Measurements from ENCODE around the gene RADX.

DNA sequence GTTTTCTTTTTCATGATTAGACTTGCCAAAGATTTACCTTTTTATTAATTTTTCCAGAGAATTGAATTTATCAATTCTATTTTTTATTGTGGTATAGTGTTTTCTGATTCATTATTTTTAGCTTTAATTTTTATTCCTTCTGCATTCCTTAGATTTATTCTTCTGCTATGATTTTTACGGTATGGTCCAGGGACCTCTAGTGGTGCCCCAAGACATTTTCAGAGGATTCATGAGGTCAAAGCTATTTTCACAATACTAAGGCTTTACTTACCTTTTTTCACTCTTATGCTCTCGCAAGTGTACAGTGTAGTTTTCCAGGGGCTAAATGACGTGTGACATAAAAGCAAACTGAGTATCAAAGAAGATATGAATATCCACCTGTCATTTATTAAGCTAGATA lies 8.0 kb downstream of the RADX start:
- TF ChIP-seq, protein P1, sequence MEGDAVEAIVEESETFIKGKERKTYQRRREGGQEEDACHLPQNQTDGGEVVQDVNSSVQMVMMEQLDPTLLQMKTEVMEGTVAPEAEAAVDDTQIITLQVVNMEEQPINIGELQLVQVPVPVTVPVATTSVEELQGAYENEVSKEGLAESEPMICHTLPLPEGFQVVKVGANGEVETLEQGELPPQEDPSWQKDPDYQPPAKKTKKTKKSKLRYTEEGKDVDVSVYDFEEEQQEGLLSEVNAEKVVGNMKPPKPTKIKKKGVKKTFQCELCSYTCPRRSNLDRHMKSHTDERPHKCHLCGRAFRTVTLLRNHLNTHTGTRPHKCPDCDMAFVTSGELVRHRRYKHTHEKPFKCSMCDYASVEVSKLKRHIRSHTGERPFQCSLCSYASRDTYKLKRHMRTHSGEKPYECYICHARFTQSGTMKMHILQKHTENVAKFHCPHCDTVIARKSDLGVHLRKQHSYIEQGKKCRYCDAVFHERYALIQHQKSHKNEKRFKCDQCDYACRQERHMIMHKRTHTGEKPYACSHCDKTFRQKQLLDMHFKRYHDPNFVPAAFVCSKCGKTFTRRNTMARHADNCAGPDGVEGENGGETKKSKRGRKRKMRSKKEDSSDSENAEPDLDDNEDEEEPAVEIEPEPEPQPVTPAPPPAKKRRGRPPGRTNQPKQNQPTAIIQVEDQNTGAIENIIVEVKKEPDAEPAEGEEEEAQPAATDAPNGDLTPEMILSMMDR (IDR thresholded peaks at IDR 0.05; ENCODE audit: low read depth, low read length): peak; percentile 60
- TF ChIP-seq EZH2phosphoT487 (IDR thresholded peaks at IDR 0.05; ENCODE audit: low read depth): no peak
